HUES48 (cell line): ENCODE results near the gene PRR33.

Experiments used
- H3K27ac ChIP-seq: one replicate; pipeline ENCODE4 v1.7.0; 2013; ENCODE audit warnings: low read depth, low read length, inconsistent platforms
- H3K27me3 ChIP-seq: 2 replicates; pipeline ENCODE4 v1.6.1; 2013; ENCODE audit warnings: mild to moderate bottlenecking, low read length; ENCODE audit not compliant: control insufficient read depth, insufficient read depth
- H3K36me3 ChIP-seq: 2 replicates; pipeline ENCODE4 v1.6.1; 2013; ENCODE audit warnings: low read length; ENCODE audit not compliant: control insufficient read depth, insufficient read depth
- H3K4me1 ChIP-seq: 2 replicates; pipeline ENCODE4 v1.6.1; 2013; ENCODE audit warnings: mild to moderate bottlenecking, low read length; ENCODE audit not compliant: control insufficient read depth, insufficient read depth
- H3K4me3 ChIP-seq: 2 replicates; pipeline ENCODE4 v1.5.1; 2013; ENCODE audit warnings: mild to moderate bottlenecking, low read depth, low read length
- H3K9ac ChIP-seq: 2 replicates; pipeline ENCODE4 v1.6.1; 2013; ENCODE audit warnings: mild to moderate bottlenecking, low read depth, low read length, moderate library complexity
- H3K9me3 ChIP-seq: 2 replicates; pipeline ENCODE4 v1.6.1; 2013; ENCODE audit warnings: low read length; ENCODE audit not compliant: control insufficient read depth, insufficient read depth

PRR33 gene

GRCh38 chr11:1909524-1909923, 17.8 kb upstream of the PRR33 start:
- H3K4me3 ChIP-seq: no peak overlapping the region
- no peak overlapping the region for H3K27ac ChIP-seq
- H3K9ac ChIP-seq: no peak overlapping the region
- H3K9me3 ChIP-seq: no peaks in the 10 kb centered on the region
- H3K27me3 ChIP-seq: no peaks in the 10 kb centered on the region
- no peaks in the 10 kb centered on the region for H3K36me3 ChIP-seq
- peaks cover 26% of the 10 kb centered on the region for H3K4me1 ChIP-seq

- H3K27ac ChIP-seq: no peak overlapping the region
- no peaks in the 10 kb centered on the region for H3K9me3 ChIP-seq
- peaks cover 26% of the 10 kb centered on the region for H3K4me1 ChIP-seq
- no peak overlapping the region for H3K4me3 ChIP-seq
- no peaks in the 10 kb centered on the region for H3K36me3 ChIP-seq
- no peak overlapping the region for H3K9ac ChIP-seq
- H3K27me3 ChIP-seq: no peaks in the 10 kb centered on the region
Observed at GRCh38 chr11:1908618-1909017, 16.9 kb upstream of the PRR33 start.

- Histone ChIP-seq H3K36me3 (no peaks in the 10 kb centered on the region), H3K9me3 (no peaks in the 10 kb centered on the region), H3K4me1 (peaks cover 26% of the 10 kb centered on the region), H3K4me3 (no peak overlapping the region), H3K27ac (no peak overlapping the region), H3K27me3 (no peaks in the 10 kb centered on the region), H3K9ac (no peak overlapping the region)
Observed at GRCh38 chr11:1906611-1907423, 15.1 kb upstream of the PRR33 start.

GRCh38 chr11:1906181-1906580, 14.5 kb upstream of the PRR33 start:
- Histone ChIP-seq H3K4me3 (no peak overlapping the region), H3K9me3 (no peaks in the 10 kb centered on the region), H3K4me1 (peaks cover 32% of the 10 kb centered on the region), H3K27me3 (no peaks in the 10 kb centered on the region), H3K9ac (no peak overlapping the region), H3K36me3 (no peaks in the 10 kb centered on the region), H3K27ac (no peak overlapping the region)

GRCh38 chr11:1899686-1900085, 8.0 kb upstream of the PRR33 start:
- H3K9me3 ChIP-seq: no peaks in the 10 kb centered on the region
- H3K4me1 ChIP-seq: peaks cover 6% of the 10 kb centered on the region; the same call in 1 of the 2 replicates
- H3K4me3 ChIP-seq: no peak overlapping the region
- no peak overlapping the region for H3K27ac ChIP-seq
- H3K36me3 ChIP-seq: no peaks in the 10 kb centered on the region
- H3K9ac ChIP-seq: no peak overlapping the region
- no peaks in the 10 kb centered on the region for H3K27me3 ChIP-seq

- Histone ChIP-seq H3K27ac (no peak overlapping the region), H3K9ac (no peak overlapping the region), H3K36me3 (no peaks in the 10 kb centered on the region), H3K9me3 (no peaks in the 10 kb centered on the region), H3K4me1 (peaks cover 6% of the 10 kb centered on the region; the same call in 1 of the 2 replicates), H3K27me3 (no peaks in the 10 kb centered on the region), H3K4me3 (no peak overlapping the region)
Observed at GRCh38 chr11:1899090-1899489, 7.4 kb upstream of the PRR33 start.

- no peaks in the 10 kb centered on the region for H3K27me3 ChIP-seq
- H3K4me3 ChIP-seq: no peak overlapping the region
- H3K4me1 ChIP-seq: peaks cover 6% of the 10 kb centered on the region; the same call in 1 of the 2 replicates
- no peak overlapping the region for H3K9ac ChIP-seq
- H3K27ac ChIP-seq: no peak overlapping the region
- H3K9me3 ChIP-seq: no peaks in the 10 kb centered on the region
- H3K36me3 ChIP-seq: no peaks in the 10 kb centered on the region
Observed at GRCh38 chr11:1896923-1897322, 5.2 kb upstream of the PRR33 start.

GRCh38 chr11:1896468-1896867, 4.8 kb upstream of the PRR33 start:
- no peaks in the 10 kb centered on the region for H3K9me3 ChIP-seq
- H3K4me3 ChIP-seq: no peak overlapping the region
- H3K36me3 ChIP-seq: no peaks in the 10 kb centered on the region
- no peaks in the 10 kb centered on the region for H3K27me3 ChIP-seq
- no peak overlapping the region for H3K27ac ChIP-seq
- H3K4me1 ChIP-seq: peaks cover 3% of the 10 kb centered on the region; the same call in 1 of the 2 replicates
- no peak overlapping the region for H3K9ac ChIP-seq

- no peaks in the 10 kb centered on the region for H3K27me3 ChIP-seq
- no peak overlapping the region for H3K9ac ChIP-seq
- H3K4me1 ChIP-seq: no peaks in the 10 kb centered on the region
- no peak overlapping the region for H3K27ac ChIP-seq
- H3K9me3 ChIP-seq: no peaks in the 10 kb centered on the region
- no peak overlapping the region for H3K4me3 ChIP-seq
- no peaks in the 10 kb centered on the region for H3K36me3 ChIP-seq
Observed at GRCh38 chr11:1894759-1895158, 3.1 kb upstream of the PRR33 start.

GRCh38 chr11:1893581-1894359, 2.1 kb upstream of the PRR33 start:
- H3K9me3 ChIP-seq: no peaks in the 10 kb centered on the region
- H3K36me3 ChIP-seq: no peaks in the 10 kb centered on the region
- H3K27me3 ChIP-seq: no peaks in the 10 kb centered on the region
- H3K4me3 ChIP-seq: no peak overlapping the region
- H3K9ac ChIP-seq: no peak overlapping the region
- H3K4me1 ChIP-seq: no peaks in the 10 kb centered on the region
- no peak overlapping the region for H3K27ac ChIP-seq

- Histone ChIP-seq H3K27me3 (no peaks in the 10 kb centered on the region), H3K4me1 (no peaks in the 10 kb centered on the region), H3K9me3 (no peaks in the 10 kb centered on the region), H3K4me3 (no peak overlapping the region), H3K9ac (no peak overlapping the region), H3K27ac (no peak overlapping the region), H3K36me3 (no peaks in the 10 kb centered on the region)
Observed at GRCh38 chr11:1892558-1892957, 863 bp upstream of the PRR33 start.
